ENCODE measurements around the gene RFXAP. TPM values are rescaled to one million over a fixed set of nuclear protein-coding genes. Genes with fewer than 3 reads are reported as not detected.

RFXAP gene
- total RNA-seq, 1 experiment from 2014 or later = 4.4 TPM

- no peak for TF ChIP-seq ZBTB33 (IDR thresholded peaks at IDR 0.05; ENCODE audit: extremely low read depth, insufficient replicate concordance, low read length)
These were observed 49.5 kb upstream of the RFXAP start (continued) for GRCh38 chr13:36769545-36769944.

GRCh38 chr13:36770741-36771140, 48.3 kb upstream of the RFXAP start:
- H3K4me3 ChIP-seq (replicated peaks in 1 of 2; ENCODE audit: low read depth in 1 of 2, low read length in 2 of 2) = no peak overlapping the region

More at GRCh38 chr13:36770741-36771140, 48.3 kb upstream of the RFXAP start:
- no peaks in the 10 kb centered on the region for H3K27me3 ChIP-seq (ENCODE audit: insufficient read depth, low read length)
- TF ChIP-seq POLR2A (IDR thresholded peaks at IDR 0.05; ENCODE audit: borderline replicate concordance, extremely low read depth, insufficient read depth, insufficient read length) (no peak), TCF7L2 (IDR thresholded peaks at IDR 0.05; ENCODE audit: borderline replicate concordance, extremely low read depth, insufficient read depth, insufficient read length) (no peak), SRF (IDR thresholded peaks at IDR 0.05; ENCODE audit: low read depth) (no peak), EGR1 (IDR thresholded peaks at IDR 0.05; ENCODE audit: low read depth) (no peak), SIN3A (IDR thresholded peaks at IDR 0.05; ENCODE audit: low read depth) (no peak), ELF1 (IDR thresholded peaks at IDR 0.05; ENCODE audit: borderline replicate concordance, low read depth) (no peak), EZH2 (IDR thresholded peaks at IDR 0.05) (no peak), MAX (IDR thresholded peaks at IDR 0.05) (no peak), SP1 (IDR thresholded peaks at IDR 0.05; ENCODE audit: low read depth) (no peak), ZBTB33 (IDR thresholded peaks at IDR 0.05; ENCODE audit: extremely low read depth, insufficient replicate concordance, low read length) (no peak), CEBPB (IDR thresholded peaks at IDR 0.05; ENCODE audit: low read depth) (no peak), ZFX (IDR thresholded peaks at IDR 0.05) (no peak)
- H3K36me3 ChIP-seq (ENCODE audit: control insufficient read depth in 1 of 2, insufficient read depth in 2 of 2, low read length in 2 of 2) = no peaks in the 10 kb centered on the region
- no TSS peak for BruUV-seq (replicated peaks)
- RAD21 ChIA-PET (ENCODE audit: low non-redundant PET in 1 of 2, low total read pairs in 2 of 2, uncharacterized antibody in 2 of 2, unreplicated experiment in 2 of 2) = no interaction called here
- H3K4me1 ChIP-seq (ENCODE audit: control insufficient read depth in 1 of 2, insufficient read depth in 2 of 2, low read length in 2 of 2) = peaks cover 4 to 10% of the 10 kb centered on the region in 2 experiments
- CTCF ChIA-PET = interaction anchor here (0.7 kb wide), 1 partner anchor 35 kb away, joined by 3 read pairs; no protein-coding TSS in a partner anchor
- no peaks in the 10 kb centered on the region for H4K20me1 ChIP-seq (ENCODE audit: insufficient read depth)
- DNase-seq (ENCODE audit: low read depth, low spot score) (no peak), ATAC-seq (no peak)
- no peak overlapping the region for H3K4me2 ChIP-seq (ENCODE audit: low read length)
- no peaks in the 10 kb centered on the region for H3K79me2 ChIP-seq (ENCODE audit: insufficient read depth, low read length)
- no peak overlapping the region for H3K9ac ChIP-seq (ENCODE audit: low read length)
- no peak overlapping the region for H3K27ac ChIP-seq (ENCODE audit: low read depth, low read length)
- no peaks in the 10 kb centered on the region for H3K9me2 ChIP-seq (ENCODE audit: insufficient read depth)
- POLR2A ChIA-PET = no interaction called here
- intact Hi-C loops (cut with micrococcal nuclease) = no loop called here
- no peak overlapping the region for H2AFZ ChIP-seq (ENCODE audit: low read depth, low read length, poor library complexity, severe bottlenecking)
- H3K9me3 ChIP-seq (ENCODE audit: control insufficient read depth in 1 of 2, insufficient read depth in 1 of 2, low read depth in 1 of 2, low read length in 2 of 2) = peaks cover 3 to 4% of the 10 kb centered on the region in 2 experiments; a peak in 2 of 4 replicates

All from HCT116 (cell line).